NOMO-1 treated with dmso at 0.1 percent for 144 hours (cell line): ENCODE measurements around the gene CLIC4.
"Not testable (repeated sequence)": the region's sequence is repeated elsewhere in the genome, so short reads cannot be mapped to it uniquely, and the experiment has no call there.

Experiments
- DNase-seq: peaks from one replicate; lab custom pipeline; 2025; ENCODE audit not compliant: unreplicated experiment; lab: John Stamatoyannopoulos, UW

CLIC4 gene

GRCh38 chr1:24803987-24804530 is 58.8 kb downstream of the CLIC4 start:
- no peak for DNase-seq

GRCh38 chr1:24805534-24806301 is 60.5 kb downstream of the CLIC4 start:
- no peak for DNase-seq

- DNase-seq: no peak
These were observed 61.3 kb downstream of the CLIC4 start for GRCh38 chr1:24806588-24806987.

- not testable (repeated sequence) for DNase-seq
These were observed 66.2 kb downstream of the CLIC4 start for GRCh38 chr1:24811494-24811893.

- DNase-seq: not testable (repeated sequence)
These were observed 75.0 kb downstream of the CLIC4 start for GRCh38 chr1:24820221-24820620.

GRCh38 chr1:24822887-24823286 is 77.6 kb downstream of the CLIC4 start:
- DNase-seq: no peak

- not testable (repeated sequence) for DNase-seq
These were observed 78.2 kb downstream of the CLIC4 start for GRCh38 chr1:24823486-24823885.

- DNase-seq: no peak
These were observed 79.9 kb downstream of the CLIC4 start for GRCh38 chr1:24825174-24825573.

- no peak for DNase-seq
These were observed 81.3 kb downstream of the CLIC4 start for GRCh38 chr1:24826510-24826909.

GRCh38 chr1:24827379-24828135 is 82.3 kb downstream of the CLIC4 start:
- DNase-seq: no peak

- no peak for DNase-seq
These were observed 83.1 kb downstream of the CLIC4 start for GRCh38 chr1:24828183-24828886.

GRCh38 chr1:24828887-24829192 is 83.6 kb downstream of the CLIC4 start:
- no peak for DNase-seq

- no peak for DNase-seq
These were observed 85.5 kb downstream of the CLIC4 start for GRCh38 chr1:24830680-24831272.

- DNase-seq: no peak
These were observed 96.3 kb downstream of the CLIC4 start for GRCh38 chr1:24841593-24841992.

- no peak for DNase-seq
These were observed 101.4 kb downstream of the CLIC4 start for GRCh38 chr1:24846671-24847070.

- DNase-seq: peak; percentile 90
These were observed 103.0 kb downstream of the CLIC4 start for GRCh38 chr1:24847995-24848881.

GRCh38 chr1:24849672-24850295 is 104.5 kb downstream of the CLIC4 start:
- no peak for DNase-seq

GRCh38 chr1:24850328-24850920 is 105.2 kb downstream of the CLIC4 start:
- no peak for DNase-seq

GRCh38 chr1:24853649-24854048 is 108.4 kb downstream of the CLIC4 start:
- DNase-seq: no peak
